OCI-LY7 (cell line): ENCODE results near the gene DTNB.

ENCODE experiments used
- CTCF ChIP-seq: fragments of 200-600 bp; sonication (generic); conservative IDR thresholded peaks from 2 replicates; pipeline ENCODE4 v1.5.1; 2014; ENCODE audit warnings: mild to moderate bottlenecking, antibody characterized with exemption, low read length, moderate library complexity, mixed read lengths
- EZH2phosphoT487 ChIP-seq: fragments of 200-600 bp; sonication (generic); IDR thresholded peaks from 2 replicates; pipeline ENCODE4 v1.6.1; 2018; ENCODE audit warnings: low read depth, borderline replicate concordance, mild to moderate bottlenecking, mixed run types, antibody characterized with exemption, low read length, moderate library complexity, mixed read lengths

- TF ChIP-seq CTCF: no peak
- no peak for TF ChIP-seq EZH2phosphoT487
Measured at GRCh38 chr2:25548601-25549000, 124.8 kb downstream of the DTNB start.
